H1 (cell line): ENCODE data around the gene SSRP1.

Experiments
- ATF3 ChIP-seq: IDR thresholded peaks from 2 replicates; pipeline ENCODE4 v1.6.1; 2011; ENCODE audit warnings: low read depth, mild to moderate bottlenecking, low read length; ENCODE audit not compliant: insufficient read depth
- CHD1 ChIP-seq: IDR thresholded peaks from 2 replicates; pipeline ENCODE4 v1.6.1; 2012; ENCODE audit warnings: low read depth, low read length, improper control_type of control experiment
- CHD2 ChIP-seq: IDR thresholded peaks from 2 replicates; pipeline ENCODE4 v1.6.1; 2012; ENCODE audit warnings: low read length, improper control_type of control experiment
- CTCF ChIP-seq, 3 experiments: IDR thresholded peaks; 1 replicate in 2 of 3; 2 replicates in 1 of 3; pipeline versions ENCODE4 v1.5.1 to v1.6.1; 2011; ENCODE audit warnings: low read length in 3 of 3, mild to moderate bottlenecking in 3 of 3, inconsistent platforms in 2 of 3, low read depth in 1 of 3, moderate library complexity in 1 of 3; ENCODE audit not compliant: insufficient read depth in 1 of 3; ENCODE audit errors: control extremely low read depth in 1 of 3
- EP300 ChIP-seq, 2 experiments: IDR thresholded peaks; 1 replicate in 1 of 2; 2 replicates in 1 of 2; pipeline ENCODE4 v1.6.1; 2011 to 2012; ENCODE audit warnings: low read depth in 2 of 2, low read length in 2 of 2, mild to moderate bottlenecking in 2 of 2, borderline replicate concordance in 1 of 2, inconsistent platforms in 1 of 2, moderate library complexity in 1 of 2
- EZH2 ChIP-seq: fragments of 200-600 bp; sonication (generic); IDR thresholded peaks from 2 replicates; pipeline ENCODE4 v1.7.1; 2012; ENCODE audit warnings: low read depth, mild to moderate bottlenecking, moderate library complexity, low read length, inconsistent platforms; ENCODE audit not compliant: severe bottlenecking
- GTF2F1 ChIP-seq: IDR thresholded peaks from 2 replicates; pipeline ENCODE4 v1.6.1; 2012; ENCODE audit warnings: low read depth, low read length, improper control_type of control experiment, borderline replicate concordance
- NRF1 ChIP-seq: IDR thresholded peaks from 2 replicates; pipeline ENCODE4 v1.6.1; 2011; ENCODE audit warnings: mild to moderate bottlenecking, low read depth, low read length, improper control_type of control experiment
- POLR2A ChIP-seq, 2 experiments: IDR thresholded peaks; 1 replicate in 1 of 2; 2 replicates in 1 of 2; pipeline ENCODE4 v1.6.1; 2011; ENCODE audit warnings: low read depth in 2 of 2, low read length in 2 of 2, mild to moderate bottlenecking in 2 of 2; ENCODE audit errors: control extremely low read depth in 1 of 2
- RBBP5 ChIP-seq: IDR thresholded peaks from 2 replicates; pipeline ENCODE4 v1.7.1; 2012; ENCODE audit warnings: low read depth, mild to moderate bottlenecking, inconsistent platforms, low read length, moderate library complexity, borderline replicate concordance
- SIN3A ChIP-seq, 2 experiments: IDR thresholded peaks in 1 of 2; conservative IDR thresholded peaks in 1 of 2; 2 replicates each; pipeline ENCODE4 v1.6.1; 2011 to 2012; ENCODE audit warnings: low read length in 2 of 2, improper control_type of control experiment in 1 of 2, low read depth in 1 of 2, mild to moderate bottlenecking in 1 of 2
- SIRT6 ChIP-seq: IDR thresholded peaks from one replicate; pipeline ENCODE4 v1.7.1; 2012; ENCODE audit warnings: low read length, inconsistent platforms
- TEAD4 ChIP-seq: IDR thresholded peaks from 2 replicates; pipeline ENCODE4 v1.6.1; 2012; ENCODE audit warnings: low read depth, low read length, inconsistent platforms, mixed read lengths

DNA sequence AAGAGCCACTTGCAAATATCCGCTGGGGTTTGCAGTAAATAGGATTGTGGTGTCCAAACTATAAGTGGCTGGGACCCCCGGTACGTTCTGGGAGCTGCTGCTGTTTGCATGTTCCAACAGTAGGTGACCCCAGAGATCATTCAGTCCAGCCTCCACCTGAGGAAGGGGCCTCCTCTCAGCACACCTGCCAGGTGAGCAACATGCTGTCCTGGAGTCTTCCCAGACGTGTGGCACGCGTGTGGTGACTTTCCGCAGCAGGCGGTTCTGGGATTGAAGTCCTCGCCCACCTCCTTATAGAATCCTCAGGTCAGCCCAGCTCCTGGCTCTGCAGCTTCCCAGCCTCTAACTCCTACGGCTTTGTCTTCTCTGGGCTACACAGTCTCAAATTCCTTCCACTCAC, 9.1 kb upstream of the SSRP1 start:
- TF ChIP-seq CHD2 (no peak), RBBP5 (no peak), CTCF (IDR thresholded peaks at IDR 0.05; ENCODE audit: control extremely low read depth in 1 of 3, insufficient read depth in 1 of 3, low read depth in 1 of 3, low read length in 3 of 3) (peak in 2 of 3 experiments; percentile 2 to 13; a peak in 2 of 4 replicates), EZH2 (no peak), SIN3A (conservative IDR thresholded peaks at IDR 0.05 in 1 of 2, IDR thresholded peaks at IDR 0.05 in 1 of 2; ENCODE audit: low read depth in 1 of 2, low read length in 2 of 2) (no peak), EP300 (IDR thresholded peaks at IDR 0.05; ENCODE audit: borderline replicate concordance in 1 of 2, low read depth in 2 of 2, low read length in 2 of 2) (no peak), POLR2A (IDR thresholded peaks at IDR 0.05; ENCODE audit: control extremely low read depth in 1 of 2, low read depth in 2 of 2, low read length in 2 of 2) (no peak), ATF3 (no peak), NRF1 (no peak), GTF2F1 (no peak), CHD1 (no peak), SIRT6 (no peak), TEAD4 (no peak)
